Effector memory CD4-positive, alpha-beta T cell (primary cell): Measurements from ENCODE around the gene RHOA.

Experiments
- DNase-seq, 3 donors: peaks; one replicate each; pipeline ENCODE4 v3.0.0-alpha.2; 2020
- H3K27ac ChIP-seq: 2 replicates; pipeline ENCODE4 v1.7.0; 2013; ENCODE audit warnings: mild to moderate bottlenecking, low read length, moderate library complexity; ENCODE audit not compliant: insufficient read depth, poor library complexity, severe bottlenecking
- H3K27me3 ChIP-seq: replicated peaks from 2 replicates; pipeline ENCODE4 v1.7.0; 2013; ENCODE audit warnings: mild to moderate bottlenecking, low read length; ENCODE audit not compliant: insufficient read depth, control insufficient read depth, poor library complexity, severe bottlenecking
- H3K36me3 ChIP-seq: 2 replicates; pipeline ENCODE4 v1.7.0; 2013; ENCODE audit warnings: mild to moderate bottlenecking, low read length, moderate library complexity; ENCODE audit not compliant: control insufficient read depth, insufficient read depth
- H3K4me1 ChIP-seq: 2 replicates; pipeline ENCODE4 v1.7.0; 2013; ENCODE audit warnings: low read length, mild to moderate bottlenecking; ENCODE audit not compliant: control insufficient read depth, insufficient read depth, poor library complexity, severe bottlenecking
- H3K4me3 ChIP-seq: 2 replicates; pipeline ENCODE4 v1.7.0; 2013; ENCODE audit warnings: low read length, low read depth, mild to moderate bottlenecking; ENCODE audit not compliant: insufficient read depth, poor library complexity, severe bottlenecking
- H3K9me3 ChIP-seq: 2 replicates; pipeline ENCODE4 v1.7.0; 2013; ENCODE audit warnings: mild to moderate bottlenecking, low read length, moderate library complexity; ENCODE audit not compliant: control insufficient read depth
- total RNA-seq, 3 donors: gene quantifications; one replicate each; lab custom pipeline; 2026; lab: John Stamatoyannopoulos, UW

The RHOA gene
- 148 to 213 (median 155) reads per million in 3 donors for total RNA-seq

DNA sequence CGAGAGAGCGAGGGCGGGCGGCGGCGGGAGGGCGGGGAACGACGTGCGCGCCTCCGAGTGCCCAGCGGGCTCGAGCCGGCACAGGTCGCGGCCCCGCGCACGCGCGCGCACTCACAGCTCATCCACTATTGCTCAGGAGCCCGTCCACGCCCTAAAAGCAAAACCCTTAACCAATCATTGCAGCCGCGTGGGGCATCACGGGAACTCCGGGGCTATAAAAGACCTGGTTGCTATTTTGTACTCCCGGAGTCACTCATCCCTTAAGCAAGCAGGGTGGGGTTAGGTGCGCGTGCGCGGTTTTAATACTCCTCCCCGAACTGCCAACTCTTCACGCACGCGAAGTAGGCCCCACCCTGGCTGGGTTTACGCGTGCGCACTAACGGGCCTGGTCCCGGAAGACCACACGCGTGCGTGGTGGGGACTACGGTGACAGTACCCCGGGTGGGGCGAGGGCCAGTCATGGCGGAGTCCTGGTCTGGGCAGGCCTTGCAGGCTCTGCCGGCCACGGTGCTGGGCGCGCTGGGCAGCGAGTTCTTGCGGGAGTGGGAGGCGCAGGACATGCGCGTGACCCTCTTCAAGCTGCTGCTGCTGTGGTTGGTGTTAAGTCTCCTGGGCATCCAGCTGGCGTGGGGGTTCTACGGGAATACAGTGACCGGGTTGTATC lies at the start of gene RHOA, which contains the start of gene TCTA:
Gene RHOA, minus strand, starts transcription at position 9 of the 664 bp plus-strand sequence. CDS start 36,387 bp downstream, outside the sequence.
Gene TCTA, plus strand, starts transcription at position 456 of the 664 bp plus-strand sequence. Its CDS starts 4 bp downstream, at position 460.
- peak within 1 kb of the TSS; percentile 68 for H3K4me3 ChIP-seq
- H3K36me3 ChIP-seq = no peaks in the 10 kb centered on the region
- H3K9me3 ChIP-seq = no peaks in the 10 kb centered on the region
- H3K27me3 ChIP-seq = no peaks in the 10 kb centered on the region
- H3K27ac ChIP-seq = peak within 1 kb of the TSS; percentile 93
- DNase-seq = peak; percentile 98 to 99 (median 99)
- H3K4me1 ChIP-seq = peaks cover 55% of the 10 kb centered on the region

GRCh38 chr3:49460956-49461355 lies 49.2 kb upstream of the RHOA start:
- Histone ChIP-seq H3K27me3 (no peaks in the 10 kb centered on the region), H3K4me3 (no peak overlapping the region), H3K27ac (no peak overlapping the region), H3K4me1 (no peaks in the 10 kb centered on the region), H3K9me3 (no peaks in the 10 kb centered on the region), H3K36me3 (no peaks in the 10 kb centered on the region)
- DNase-seq = no peak

DNA sequence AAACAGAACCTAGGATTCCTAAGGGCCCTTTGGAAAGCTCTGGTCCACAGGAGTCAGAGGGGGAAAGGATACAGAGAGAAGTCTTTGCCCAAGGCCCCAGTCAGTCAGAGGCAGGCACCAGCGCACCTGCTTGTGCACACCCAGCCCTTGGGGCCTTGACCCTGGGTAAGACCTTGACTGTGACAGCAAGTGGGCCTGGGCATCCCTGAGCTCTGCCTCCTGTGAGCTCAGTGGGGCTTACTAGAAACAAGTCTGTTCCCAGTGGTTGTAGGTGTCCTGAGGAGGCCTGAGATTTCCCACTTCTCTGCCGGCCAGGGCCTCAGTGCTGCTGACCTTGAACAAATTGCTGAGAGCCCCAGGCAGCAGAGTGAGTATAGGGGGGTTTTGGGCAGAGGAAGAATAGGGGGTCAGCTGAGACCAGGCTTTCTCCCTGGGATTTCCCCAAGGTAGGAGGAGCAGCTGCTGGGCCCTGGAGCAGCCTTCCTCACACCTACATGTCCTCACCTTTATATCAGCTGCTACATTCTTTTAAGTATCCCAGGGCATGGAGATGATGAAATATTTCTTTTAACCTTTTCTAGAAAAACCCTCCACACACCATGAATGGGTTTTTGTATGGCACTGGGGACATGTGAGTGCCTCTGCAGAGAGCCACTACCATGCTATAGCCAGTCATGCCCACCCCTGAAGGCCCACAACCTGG lies 48.6 kb upstream of the RHOA start:
- no peak overlapping the region for H3K4me3 ChIP-seq
- no peaks in the 10 kb centered on the region for H3K9me3 ChIP-seq
- H3K27me3 ChIP-seq = no peaks in the 10 kb centered on the region
- H3K36me3 ChIP-seq = no peaks in the 10 kb centered on the region
- H3K27ac ChIP-seq = no peak overlapping the region
- H3K4me1 ChIP-seq = no peaks in the 10 kb centered on the region
- DNase-seq = no peak

- no peaks in the 10 kb centered on the region for H3K36me3 ChIP-seq
- no peak overlapping the region for H3K4me3 ChIP-seq
- no peaks in the 10 kb centered on the region for H3K4me1 ChIP-seq
- DNase-seq = no peak
- H3K27ac ChIP-seq = no peak overlapping the region
- H3K9me3 ChIP-seq = no peaks in the 10 kb centered on the region
- no peaks in the 10 kb centered on the region for H3K27me3 ChIP-seq
These were observed 44.7 kb upstream of the RHOA start for GRCh38 chr3:49456466-49456865.

GRCh38 chr3:49454898-49455681 lies 43.3 kb upstream of the RHOA start:
- no peak for DNase-seq
- no peaks in the 10 kb centered on the region for H3K9me3 ChIP-seq
- no peaks in the 10 kb centered on the region for H3K36me3 ChIP-seq
- H3K4me1 ChIP-seq = no peaks in the 10 kb centered on the region
- H3K27ac ChIP-seq = no peak overlapping the region
- H3K4me3 ChIP-seq = no peak overlapping the region
- H3K27me3 ChIP-seq = no peaks in the 10 kb centered on the region

DNA sequence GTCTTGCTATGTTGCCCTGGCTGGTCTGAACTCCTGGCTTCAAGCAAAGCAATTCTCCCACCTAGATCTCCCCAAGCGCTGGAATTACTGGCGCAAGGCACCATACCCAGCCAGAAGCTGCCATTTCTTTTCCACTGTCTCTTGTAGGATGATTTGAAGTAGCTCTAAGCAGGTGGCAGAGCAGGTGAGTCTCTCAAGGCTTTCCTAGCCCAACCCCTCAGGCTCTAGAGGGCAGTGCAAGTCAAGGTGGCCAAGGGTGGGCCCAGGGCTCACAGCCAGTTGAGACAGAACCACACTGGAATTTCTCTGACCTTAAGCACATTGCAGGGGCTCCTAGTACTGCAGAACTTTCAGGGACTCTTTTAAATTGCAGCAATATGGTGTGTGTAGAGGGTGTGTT lies 42.7 kb upstream of the RHOA start:
- H3K36me3 ChIP-seq = no peaks in the 10 kb centered on the region
- no peak overlapping the region for H3K27ac ChIP-seq
- no peaks in the 10 kb centered on the region for H3K4me1 ChIP-seq
- no peak for DNase-seq
- no peaks in the 10 kb centered on the region for H3K9me3 ChIP-seq
- H3K4me3 ChIP-seq = no peak overlapping the region
- no peaks in the 10 kb centered on the region for H3K27me3 ChIP-seq

DNA sequence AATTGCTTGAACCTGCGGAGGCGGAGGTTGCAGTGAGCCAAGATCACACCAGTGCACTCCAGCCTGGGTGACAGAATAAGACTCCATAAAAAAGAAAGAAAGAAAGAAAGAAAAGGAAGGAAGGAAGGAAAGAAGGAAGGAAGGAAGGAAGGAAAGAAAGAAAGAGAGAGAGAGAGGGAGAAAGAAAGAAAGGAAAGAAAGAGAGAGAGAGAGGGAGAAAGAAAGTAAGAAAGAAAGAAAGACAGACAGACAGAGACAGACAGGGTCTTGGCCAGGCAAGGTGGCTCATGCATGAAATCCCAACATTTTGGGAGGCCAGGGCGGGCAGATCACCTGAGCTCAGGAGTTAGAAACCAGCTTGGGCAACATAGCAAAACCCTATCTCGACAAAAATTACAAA lies 41.8 kb upstream of the RHOA start:
- Histone ChIP-seq H3K4me3 (no peak overlapping the region), H3K9me3 (no peaks in the 10 kb centered on the region), H3K36me3 (no peaks in the 10 kb centered on the region), H3K27me3 (no peaks in the 10 kb centered on the region), H3K4me1 (no peaks in the 10 kb centered on the region), H3K27ac (no peak overlapping the region)
- no peak for DNase-seq

DNA sequence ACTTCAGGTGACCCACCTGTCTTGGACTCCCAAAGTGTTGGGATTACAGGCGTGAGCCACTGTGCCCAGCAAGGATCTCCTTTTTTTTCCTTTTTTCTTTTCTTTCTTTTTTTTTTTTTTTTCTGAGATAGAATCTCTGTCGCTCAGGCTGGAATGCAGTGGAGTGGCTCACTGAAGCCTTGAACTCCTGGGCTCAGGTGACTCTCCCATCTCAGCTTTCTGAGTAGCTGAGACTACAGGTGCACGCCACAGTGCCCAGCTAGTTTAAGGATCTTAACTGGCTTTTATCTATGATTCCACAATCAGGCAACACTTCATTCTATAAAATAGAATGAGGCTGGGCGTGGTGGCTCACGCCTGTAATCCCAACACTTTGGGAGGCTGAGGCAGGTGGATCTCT lies 33.6 kb upstream of the RHOA start:
- DNase-seq = no peak
- Histone ChIP-seq H3K27ac (no peak overlapping the region), H3K4me3 (no peak overlapping the region), H3K27me3 (no peaks in the 10 kb centered on the region), H3K9me3 (no peaks in the 10 kb centered on the region), H3K36me3 (no peaks in the 10 kb centered on the region), H3K4me1 (peaks cover 13% of the 10 kb centered on the region)

DNA sequence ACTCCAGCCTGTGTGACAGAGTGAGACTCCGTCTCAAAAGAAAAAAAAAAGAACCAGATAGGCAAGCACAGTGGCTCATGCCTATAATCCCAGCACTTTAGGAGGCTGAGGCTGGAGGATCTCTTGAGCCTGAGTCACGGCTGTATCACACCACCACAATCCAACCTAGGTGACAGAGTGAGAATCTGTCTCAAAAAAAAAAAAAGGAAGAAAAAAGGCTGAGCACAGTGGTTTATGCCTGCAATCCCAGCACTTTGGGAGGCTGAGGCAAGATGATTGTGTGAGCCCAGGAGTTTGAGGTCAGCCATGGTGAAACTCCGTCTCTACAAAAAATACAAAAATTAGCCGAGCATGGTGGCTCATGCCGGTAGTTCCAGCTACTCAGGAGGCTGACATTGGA lies 23.0 kb upstream of the RHOA start:
- Histone ChIP-seq H3K27ac (no peak overlapping the region), H3K4me1 (no peaks in the 10 kb centered on the region), H3K27me3 (no peaks in the 10 kb centered on the region), H3K36me3 (no peaks in the 10 kb centered on the region), H3K4me3 (no peak overlapping the region), H3K9me3 (no peaks in the 10 kb centered on the region)
- no peak for DNase-seq

DNA sequence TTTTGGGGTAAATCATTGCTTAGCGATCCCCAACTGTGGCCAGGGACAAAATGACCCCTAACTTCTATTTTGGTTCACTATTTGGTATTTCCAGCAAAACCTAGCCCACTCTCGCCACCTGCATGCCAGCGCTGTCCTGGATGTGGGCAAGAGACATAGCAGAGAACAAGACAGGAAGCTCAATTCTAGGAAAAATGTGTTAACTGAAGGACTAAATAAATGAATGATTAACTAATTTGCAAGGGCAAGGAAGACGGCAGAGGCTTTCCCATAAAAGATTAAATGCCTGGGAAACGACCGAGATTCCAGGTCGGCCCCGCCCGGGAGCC lies 16.9 kb upstream of the RHOA start:
- no peaks in the 10 kb centered on the region for H3K9me3 ChIP-seq
- H3K4me3 ChIP-seq = peak overlapping the region; percentile 66
- no peaks in the 10 kb centered on the region for H3K36me3 ChIP-seq
- H3K27me3 ChIP-seq = no peaks in the 10 kb centered on the region
- DNase-seq = no peak
- H3K27ac ChIP-seq = peak overlapping the region; percentile 77
- peaks cover 9% of the 10 kb centered on the region for H3K4me1 ChIP-seq
